SU-DHL-6 (cell line): ENCODE measurements around the gene PGF.
"Not testable (repeated sequence)": the region's sequence is repeated elsewhere in the genome, so short reads cannot be mapped to it uniquely, and the experiment has no call there.

Experiments
- CTCF ChIP-seq: fragments of 200-600 bp; sonication (generic); IDR thresholded peaks from one replicate; pipeline ENCODE4 v1.5.1; 2017; ENCODE audit warnings: antibody characterized with exemption, mild to moderate bottlenecking, low read length, moderate library complexity; ENCODE audit not compliant: insufficient read depth, poor library complexity, severe bottlenecking
- EZH2phosphoT487 ChIP-seq: fragments of 200-600 bp; sonication (generic), shearing (Covaris generic); conservative IDR thresholded peaks from 2 replicates; pipeline ENCODE4 v1.6.1; 2018; ENCODE audit warnings: mild to moderate bottlenecking, antibody characterized with exemption, low read length, moderate library complexity, mixed read lengths

GRCh38 chr14:74932936-74933335 lies 22.5 kb downstream of the PGF start:
- TF ChIP-seq CTCF, EZH2phosphoT487: not testable (repeated sequence)
